ENCODE measurements around the gene CCDC97.

CCDC97 gene

DNA sequence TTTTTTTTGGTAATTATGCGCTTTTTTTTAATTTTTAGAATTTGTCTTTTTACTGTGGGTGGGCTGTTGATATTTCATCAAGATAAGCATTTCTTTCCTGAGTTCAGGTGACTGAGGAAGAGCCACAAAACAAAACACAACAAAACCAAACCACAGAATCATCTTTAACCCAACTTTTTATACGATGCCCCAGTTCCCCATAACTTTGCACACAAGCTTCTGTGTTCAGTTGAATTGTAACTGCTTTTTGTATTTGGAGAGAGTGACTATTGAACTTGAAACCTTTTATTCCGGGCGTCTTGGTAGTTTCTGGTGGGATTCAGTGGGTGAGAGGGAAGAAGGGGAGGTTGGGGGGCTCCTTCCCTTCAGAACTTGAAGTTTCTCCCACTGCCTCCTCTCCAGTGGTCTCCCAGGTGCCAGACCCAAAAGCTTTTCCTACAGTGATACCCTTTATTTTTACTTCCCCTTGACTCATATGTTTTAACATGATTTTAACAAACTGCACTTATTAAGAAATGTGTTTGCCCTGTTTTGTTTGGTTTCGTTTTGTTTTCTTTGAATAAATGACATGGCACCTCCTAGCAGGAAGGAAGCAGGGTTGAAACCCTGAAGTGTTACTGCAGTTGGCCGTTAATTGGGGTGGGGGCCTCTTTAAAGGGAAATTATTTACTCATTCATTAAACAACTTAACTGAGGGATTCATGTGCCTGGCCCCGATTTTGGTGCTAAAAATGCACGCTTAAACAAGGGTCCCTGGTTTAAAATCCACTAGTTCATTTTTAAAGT is 2.7 kb upstream of the CCDC97 start:
- no peaks in the 10 kb centered on the region; the same call in 1 of the 2 replicates for H3K36me3 ChIP-seq (replicated peaks; ENCODE audit: insufficient read depth, low read length)
- peak overlapping the region; percentile 90 for H3K27ac ChIP-seq (ENCODE audit: low read length)
- TF ChIP-seq EZH2phosphoT487 (IDR thresholded peaks at IDR 0.05; ENCODE audit: low read length) (no peak), EZH2 (optimal IDR thresholded peaks at IDR 0.05; ENCODE audit: low read depth, low read length) (no peak)
- TF ChIP-seq, protein P1, sequence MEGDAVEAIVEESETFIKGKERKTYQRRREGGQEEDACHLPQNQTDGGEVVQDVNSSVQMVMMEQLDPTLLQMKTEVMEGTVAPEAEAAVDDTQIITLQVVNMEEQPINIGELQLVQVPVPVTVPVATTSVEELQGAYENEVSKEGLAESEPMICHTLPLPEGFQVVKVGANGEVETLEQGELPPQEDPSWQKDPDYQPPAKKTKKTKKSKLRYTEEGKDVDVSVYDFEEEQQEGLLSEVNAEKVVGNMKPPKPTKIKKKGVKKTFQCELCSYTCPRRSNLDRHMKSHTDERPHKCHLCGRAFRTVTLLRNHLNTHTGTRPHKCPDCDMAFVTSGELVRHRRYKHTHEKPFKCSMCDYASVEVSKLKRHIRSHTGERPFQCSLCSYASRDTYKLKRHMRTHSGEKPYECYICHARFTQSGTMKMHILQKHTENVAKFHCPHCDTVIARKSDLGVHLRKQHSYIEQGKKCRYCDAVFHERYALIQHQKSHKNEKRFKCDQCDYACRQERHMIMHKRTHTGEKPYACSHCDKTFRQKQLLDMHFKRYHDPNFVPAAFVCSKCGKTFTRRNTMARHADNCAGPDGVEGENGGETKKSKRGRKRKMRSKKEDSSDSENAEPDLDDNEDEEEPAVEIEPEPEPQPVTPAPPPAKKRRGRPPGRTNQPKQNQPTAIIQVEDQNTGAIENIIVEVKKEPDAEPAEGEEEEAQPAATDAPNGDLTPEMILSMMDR (IDR thresholded peaks at IDR 0.05; ENCODE audit: low read length): no peak
- H3F3A ChIP-seq (ENCODE audit: insufficient read depth, low read length): peaks cover 32% of the 10 kb centered on the region
- H3K9me2 ChIP-seq (replicated peaks; ENCODE audit: insufficient read depth, low read length): no peaks in the 10 kb centered on the region
- peaks cover 54% of the 10 kb centered on the region for H3K79me2 ChIP-seq (ENCODE audit: low read length)
- no peaks in the 10 kb centered on the region for H4K20me1 ChIP-seq (ENCODE audit: insufficient read depth, low read length)
- peak overlapping the region; percentile 96 for H3K9ac ChIP-seq (ENCODE audit: low read length)
- H3K4me1 ChIP-seq (ENCODE audit: low read length): peaks cover 36% of the 10 kb centered on the region
- peak overlapping the region; percentile 90 for H3K4me2 ChIP-seq (ENCODE audit: low read depth, low read length)
- no peak for DNase-seq
- no peak overlapping the region for H2AFZ ChIP-seq (ENCODE audit: low read length)
- H3K27me3 ChIP-seq (replicated peaks; ENCODE audit: insufficient read depth, low read length): no peaks in the 10 kb centered on the region
- no peak overlapping the region for H3K4me3 ChIP-seq (ENCODE audit: low read length)
- H3K9me3 ChIP-seq (replicated peaks; ENCODE audit: insufficient read depth, low read length): no peaks in the 10 kb centered on the region

DNA sequence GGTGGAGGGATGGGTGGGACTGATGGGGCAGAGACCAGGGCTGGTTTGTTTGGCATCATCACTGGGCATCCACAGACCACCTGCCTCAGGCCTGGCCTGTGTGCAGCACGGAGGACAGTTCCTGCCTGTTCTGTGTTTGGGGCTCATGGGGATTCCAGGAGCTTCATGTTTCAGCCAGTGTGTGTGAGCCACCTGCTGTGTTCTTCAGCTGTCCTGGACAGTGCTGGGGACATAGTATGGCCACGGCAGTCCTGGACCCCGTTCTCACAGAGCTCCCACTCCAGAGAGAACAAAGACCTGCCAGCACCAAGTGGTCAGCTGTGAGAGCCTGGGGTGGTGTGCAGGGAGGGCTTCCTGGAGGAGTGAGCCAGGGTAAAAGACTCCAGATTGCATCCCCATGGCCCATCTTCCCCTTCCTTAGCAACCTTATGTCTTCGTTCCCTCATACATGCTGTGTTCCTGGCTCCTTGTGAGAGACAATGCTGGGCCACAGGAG is 2.0 kb upstream of the CCDC97 start:
- TF ChIP-seq EZH2 (optimal IDR thresholded peaks at IDR 0.05; ENCODE audit: low read depth, low read length): no peak
- TF ChIP-seq, protein P1 (IDR thresholded peaks at IDR 0.05; ENCODE audit: low read length): no peak
- TF ChIP-seq EZH2phosphoT487 (IDR thresholded peaks at IDR 0.05; ENCODE audit: low read length): no peak
- Histone ChIP-seq H3F3A (ENCODE audit: insufficient read depth, low read length) (peaks cover 32% of the 10 kb centered on the region), H3K4me1 (ENCODE audit: low read length) (peaks cover 36% of the 10 kb centered on the region), H3K27ac (ENCODE audit: low read length) (peak overlapping the region; percentile 90), H3K9me3 (replicated peaks; ENCODE audit: insufficient read depth, low read length) (no peaks in the 10 kb centered on the region), H3K4me2 (ENCODE audit: low read depth, low read length) (peak overlapping the region; percentile 90), H4K20me1 (ENCODE audit: insufficient read depth, low read length) (no peaks in the 10 kb centered on the region), H3K9me2 (replicated peaks; ENCODE audit: insufficient read depth, low read length) (no peaks in the 10 kb centered on the region), H3K79me2 (ENCODE audit: low read length) (peaks cover 61% of the 10 kb centered on the region), H3K4me3 (ENCODE audit: low read length) (no peak overlapping the region), H2AFZ (ENCODE audit: low read length) (0 out of 2 replicates have a peak overlapping the region, but pooled peaks have one; percentile 31), H3K9ac (ENCODE audit: low read length) (peak overlapping the region; percentile 96), H3K36me3 (replicated peaks; ENCODE audit: insufficient read depth, low read length) (no peaks in the 10 kb centered on the region; the same call in 1 of the 2 replicates), H3K27me3 (replicated peaks; ENCODE audit: insufficient read depth, low read length) (no peaks in the 10 kb centered on the region)
- DNase-seq: no peak

GRCh38 chr19:41308450-41309179 is 1.4 kb upstream of the CCDC97 start:
- peaks cover 36% of the 10 kb centered on the region for H3K4me1 ChIP-seq (ENCODE audit: low read length)
- H3K9ac ChIP-seq (ENCODE audit: low read length): peak overlapping the region; percentile 96
- no peaks in the 10 kb centered on the region for H3K9me3 ChIP-seq (replicated peaks; ENCODE audit: insufficient read depth, low read length)
- DNase-seq: peak; percentile 89
- peaks cover 65% of the 10 kb centered on the region for H3K79me2 ChIP-seq (ENCODE audit: low read length)
- H3K36me3 ChIP-seq (replicated peaks; ENCODE audit: insufficient read depth, low read length): no peaks in the 10 kb centered on the region; the same call in 1 of the 2 replicates
- 0 out of 2 replicates have a peak overlapping the region, but pooled peaks have one; percentile 31 for H2AFZ ChIP-seq (ENCODE audit: low read length)
- peaks cover 32% of the 10 kb centered on the region for H3F3A ChIP-seq (ENCODE audit: insufficient read depth, low read length)
- H3K27me3 ChIP-seq (replicated peaks; ENCODE audit: insufficient read depth, low read length): no peaks in the 10 kb centered on the region
- H3K27ac ChIP-seq (ENCODE audit: low read length): peak overlapping the region; percentile 90
- TF ChIP-seq EZH2 (optimal IDR thresholded peaks at IDR 0.05; ENCODE audit: low read depth, low read length) (no peak), EZH2phosphoT487 (IDR thresholded peaks at IDR 0.05; ENCODE audit: low read length) (no peak)
- TF ChIP-seq, protein P1 (IDR thresholded peaks at IDR 0.05; ENCODE audit: low read length): peak; percentile 95
- peak overlapping the region; percentile 94 for H3K4me3 ChIP-seq (ENCODE audit: low read length)
- no peaks in the 10 kb centered on the region for H3K9me2 ChIP-seq (replicated peaks; ENCODE audit: insufficient read depth, low read length)
- peak overlapping the region; percentile 90 for H3K4me2 ChIP-seq (ENCODE audit: low read depth, low read length)
- no peaks in the 10 kb centered on the region for H4K20me1 ChIP-seq (ENCODE audit: insufficient read depth, low read length)
